Sigmoid colon (tissue), 7 donors: ENCODE data around the gene RXYLT1. TPM values are rescaled to one million over a fixed set of nuclear protein-coding genes. Genes with fewer than 3 reads are reported as not detected.

Experiments used
- DNase-seq: peaks from one replicate; pipeline ENCODE4 v3.0.0-alpha.2; 2019
- H3K27ac ChIP-seq, 4 donors: fragments of 200-600 bp; sonication (generic); one replicate each; pipeline ENCODE4 v1.5.1; 2016 to 2019; ENCODE audit warnings: mild to moderate bottlenecking in 1 of 4
- H3K27me3 ChIP-seq, 3 donors: fragments of 200-600 bp; sonication (generic); one replicate each; pipeline ENCODE4 v1.5.1; 2019; ENCODE audit warnings: mild to moderate bottlenecking in 1 of 3
- H3K36me3 ChIP-seq, 4 donors: fragments of 200-600 bp; sonication (generic); one replicate each; pipeline ENCODE4 v1.5.1; 2016 to 2019
- H3K4me1 ChIP-seq, 4 donors: fragments of 200-600 bp; sonication (generic); one replicate each; pipeline ENCODE4 v1.5.1; 2017 to 2019
- H3K4me3 ChIP-seq, 4 donors: fragments of 200-600 bp; sonication (generic); one replicate each; pipeline ENCODE4 v1.5.1; 2017 to 2019; ENCODE audit warnings: mild to moderate bottlenecking in 2 of 4, moderate library complexity in 1 of 4
- H3K9me3 ChIP-seq, 4 donors: fragments of 200-600 bp in 3 of 4; sonication (generic) in 3 of 4; one replicate each; pipeline versions ENCODE4 v1.5.1 to v1.6.1; 2013 to 2019
- EP300 ChIP-seq, 4 donors: sonication (generic); formaldehyde crosslinking; IDR thresholded peaks; one replicate each; pipeline ENCODE4 v1.6.1; 2017; ENCODE audit warnings: antibody characterized with exemption in 4 of 4
- POLR2A ChIP-seq, 2 donors: fragments of 450-650 bp; IDR thresholded peaks; one replicate each; pipeline ENCODE4 v1.6.1; 2016; ENCODE audit warnings: antibody characterized with exemption in 2 of 2, mild to moderate bottlenecking in 2 of 2, moderate library complexity in 2 of 2
- POLR2AphosphoS5 ChIP-seq, 4 donors: sonication (generic); formaldehyde crosslinking; IDR thresholded peaks; one replicate each; pipeline ENCODE4 v1.6.1; 2017; ENCODE audit warnings: antibody characterized with exemption in 4 of 4
- WGBS, 2 donors: extraction: QIAGEN DNeasy Blood & Tissue Kit; methylation state at CpG; one replicate each; pipeline ENCODE4 v1.1.7; 2013; 5-methylcytosine and 5-hydroxymethylcytosine counted together
- intact Hi-C: fragments of 100-400 bp; cut with DNase I; formaldehyde crosslinking; loops from one replicate; pipeline ENCODE4 v1.15.1; 2023
- polyA plus RNA-seq, 3 donors: library from polyadenylated mRNA; stranded (reverse); fragments of 200-250 nt; gene quantifications; one replicate each; pipeline ENCODE4 v1.2.3, GENCODE V29; 2013
- total RNA-seq, 4 donors: library from RNA; depleted of rRNA; stranded (reverse); fragments of >200 nt; gene quantifications; one replicate each; pipeline ENCODE4 v1.1.0, GENCODE V29; 2016
- TF ChIP-seq, protein P1 (sequence below), 4 experiments: fragments of 450-650 bp in 3 of 4; fragments of 200-600 bp in 1 of 4; IDR thresholded peaks; one replicate each; pipeline ENCODE4 v1.5.1; 2016 to 2019; ENCODE audit warnings: antibody characterized with exemption in 4 of 4, mild to moderate bottlenecking in 3 of 4, moderate library complexity in 2 of 4
- donor health status: healthy with polysubstance abuse.
- donor health status: Bipolar disorder and iron deficiency.
- donor health status: healthy.

Gene RXYLT1
- total and polyA plus RNA-seq, 7 donors, result 4.2 to 17.0 (median 12.1) TPM

- WGBS, 2 donors, result 92 to 95% methylated on average over 1 of the region's 1 CpG
- intact Hi-C loops, result no loop called here
- TF ChIP-seq POLR2A (IDR thresholded peaks at IDR 0.05), result no peak
- TF ChIP-seq POLR2AphosphoS5 (IDR thresholded peaks at IDR 0.05), result no peak
- TF ChIP-seq, protein P1, sequence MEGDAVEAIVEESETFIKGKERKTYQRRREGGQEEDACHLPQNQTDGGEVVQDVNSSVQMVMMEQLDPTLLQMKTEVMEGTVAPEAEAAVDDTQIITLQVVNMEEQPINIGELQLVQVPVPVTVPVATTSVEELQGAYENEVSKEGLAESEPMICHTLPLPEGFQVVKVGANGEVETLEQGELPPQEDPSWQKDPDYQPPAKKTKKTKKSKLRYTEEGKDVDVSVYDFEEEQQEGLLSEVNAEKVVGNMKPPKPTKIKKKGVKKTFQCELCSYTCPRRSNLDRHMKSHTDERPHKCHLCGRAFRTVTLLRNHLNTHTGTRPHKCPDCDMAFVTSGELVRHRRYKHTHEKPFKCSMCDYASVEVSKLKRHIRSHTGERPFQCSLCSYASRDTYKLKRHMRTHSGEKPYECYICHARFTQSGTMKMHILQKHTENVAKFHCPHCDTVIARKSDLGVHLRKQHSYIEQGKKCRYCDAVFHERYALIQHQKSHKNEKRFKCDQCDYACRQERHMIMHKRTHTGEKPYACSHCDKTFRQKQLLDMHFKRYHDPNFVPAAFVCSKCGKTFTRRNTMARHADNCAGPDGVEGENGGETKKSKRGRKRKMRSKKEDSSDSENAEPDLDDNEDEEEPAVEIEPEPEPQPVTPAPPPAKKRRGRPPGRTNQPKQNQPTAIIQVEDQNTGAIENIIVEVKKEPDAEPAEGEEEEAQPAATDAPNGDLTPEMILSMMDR (IDR thresholded peaks at IDR 0.05), result no peak
- no peak for TF ChIP-seq EP300 (IDR thresholded peaks at IDR 0.05)
Measured at GRCh38 chr12:63849106-63849620, 69.5 kb downstream of the RXYLT1 start.

DNA sequence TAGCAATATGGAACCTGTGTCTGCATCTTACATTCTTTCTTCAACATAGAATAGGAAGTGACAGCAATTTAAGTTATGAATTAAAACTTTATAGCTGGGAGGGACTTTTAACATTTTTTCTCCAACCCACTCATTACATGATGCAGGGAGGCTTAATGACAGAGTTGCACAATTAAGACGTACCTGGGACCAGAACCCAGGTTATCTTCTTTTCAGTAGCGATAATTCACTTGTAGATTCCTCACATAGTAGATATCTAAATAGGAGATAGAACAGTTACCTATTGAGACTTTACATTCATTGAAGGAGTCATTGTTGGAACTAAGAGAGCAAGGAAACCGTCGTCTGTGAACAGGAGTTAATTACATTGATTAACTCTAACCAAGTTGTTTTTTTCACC, 69.9 kb downstream of the RXYLT1 start:
- intact Hi-C loops, result no loop called here
- H3K27ac ChIP-seq, result no peak overlapping the region
- 65 to 83% methylated on average over 4 of the region's 4 CpGs for WGBS, 2 donors

More at GRCh38 chr12:63849106-63849620, 69.5 kb downstream of the RXYLT1 start:
- no peak for DNase-seq
- Histone ChIP-seq H3K27ac (no peak overlapping the region), H3K4me1 (peaks cover 0 to 31% (median 20%) of the 10 kb centered on the region in 4 donors), H3K36me3 (no peaks in the 10 kb centered on the region), H3K27me3 (no peaks in the 10 kb centered on the region), H3K9me3 (no peaks in the 10 kb centered on the region), H3K4me3 (no peak overlapping the region)

DNA sequence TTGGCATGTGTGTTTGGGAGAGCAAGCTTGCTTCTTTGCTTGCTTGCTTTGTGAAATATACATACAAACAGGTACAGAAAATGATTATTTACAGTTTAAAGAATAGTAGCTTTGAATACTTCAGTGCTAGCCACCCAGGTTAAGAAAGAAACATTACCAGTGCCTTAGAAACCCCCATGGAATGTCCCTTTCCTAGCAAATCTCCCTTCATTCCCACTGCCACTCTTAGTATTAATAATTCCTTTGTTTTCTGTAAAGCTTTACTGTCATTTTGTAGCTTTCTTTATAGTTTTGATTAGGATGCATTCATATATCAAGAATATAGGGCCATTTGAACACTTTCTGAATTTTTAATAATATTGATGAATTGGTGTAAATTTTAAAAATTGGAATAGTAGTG, 74.3 kb downstream of the RXYLT1 start:
- TF ChIP-seq POLR2AphosphoS5 (IDR thresholded peaks at IDR 0.05), result no peak
- Histone ChIP-seq H3K4me1 (peaks cover 0 to 9% (median 1%) of the 10 kb centered on the region in 4 donors), H3K27ac (no peak overlapping the region), H3K27me3 (no peaks in the 10 kb centered on the region), H3K4me3 (no peak overlapping the region), H3K36me3 (no peaks in the 10 kb centered on the region), H3K9me3 (no peaks in the 10 kb centered on the region)
- DNase-seq, result no peak
- intact Hi-C loops, result no loop called here

More for the DNA sequence above, 69.9 kb downstream of the RXYLT1 start:
- no peak for DNase-seq
- no peaks in the 10 kb centered on the region for H3K27me3 ChIP-seq
- TF ChIP-seq EP300 (IDR thresholded peaks at IDR 0.05) (no peak), POLR2AphosphoS5 (IDR thresholded peaks at IDR 0.05) (no peak), POLR2A (IDR thresholded peaks at IDR 0.05) (no peak)
- TF ChIP-seq, protein P1 (IDR thresholded peaks at IDR 0.05), result no peak
- H3K4me1 ChIP-seq, result peaks cover 0 to 31% (median 20%) of the 10 kb centered on the region in 4 donors
- H3K9me3 ChIP-seq, result no peaks in the 10 kb centered on the region
- no peaks in the 10 kb centered on the region for H3K36me3 ChIP-seq
- no peak overlapping the region for H3K4me3 ChIP-seq

- Histone ChIP-seq H3K9me3 (no peaks in the 10 kb centered on the region), H3K4me3 (no peak overlapping the region), H3K36me3 (no peaks in the 10 kb centered on the region), H3K4me1 (peaks cover 0 to 4% (median 0%) of the 10 kb centered on the region in 4 donors), H3K27me3 (no peaks in the 10 kb centered on the region), H3K27ac (no peak overlapping the region)
- DNase-seq, result no peak
- TF ChIP-seq, protein P1 (IDR thresholded peaks at IDR 0.05), result no peak
- no peak for TF ChIP-seq POLR2AphosphoS5 (IDR thresholded peaks at IDR 0.05)
- no peak for TF ChIP-seq EP300 (IDR thresholded peaks at IDR 0.05)
- no peak for TF ChIP-seq POLR2A (IDR thresholded peaks at IDR 0.05)
- WGBS, 2 donors, result 95 to 98% methylated on average over 3 of the region's 3 CpGs
- intact Hi-C loops, result no loop called here
Measured at GRCh38 chr12:63855299-63855698, 75.6 kb downstream of the RXYLT1 start.

- Histone ChIP-seq H3K36me3 (no peaks in the 10 kb centered on the region), H3K27me3 (no peaks in the 10 kb centered on the region), H3K4me1 (peaks cover 0 to 10% (median 9%) of the 10 kb centered on the region in 4 donors), H3K27ac (no peak overlapping the region), H3K9me3 (no peaks in the 10 kb centered on the region), H3K4me3 (no peak overlapping the region)
- WGBS, 2 donors, result 84 to 86% methylated on average over 6 of the region's 6 CpGs
- intact Hi-C loops, result no loop called here
- DNase-seq, result no peak
- TF ChIP-seq POLR2AphosphoS5 (IDR thresholded peaks at IDR 0.05) (no peak), EP300 (IDR thresholded peaks at IDR 0.05) (no peak), POLR2A (IDR thresholded peaks at IDR 0.05) (no peak)
- TF ChIP-seq, protein P1 (IDR thresholded peaks at IDR 0.05), result no peak
Measured at GRCh38 chr12:63857771-63858670, 78.3 kb downstream of the RXYLT1 start.
